IMR-90 (cell line): ENCODE data around the gene PIAS4. TPM values are rescaled to one million over a fixed set of nuclear protein-coding genes. Genes with fewer than 3 reads are reported as not detected.

Source experiments
- ATAC-seq: fragments of 200-7000 bp; cut with Tn5 transposase; 2 replicates; pipeline ENCODE4 v1.9.1; 2020; ENCODE audit warnings: low read depth, mild to moderate bottlenecking, moderate library complexity
- BruUV-seq: library from RNA; stranded (reverse); fragments of 400-500 nt; replicated peaks from 2 replicates; lab custom pipeline; 2021; lab: Mats Ljungman, UMichigan
- CTCF ChIA-PET: fragments of 300-600 bp; formaldehyde crosslinking; extraction: SDS; loops from one replicate; lab custom pipeline; 2021; ENCODE audit warnings: antibody characterized with exemption; lab: Yijun Ruan, JAX
- POLR2A ChIA-PET: fragments of 300-600 bp; sonication (Branson Sonifier 250); formaldehyde crosslinking; loops from one replicate; lab custom pipeline; 2022; ENCODE audit warnings: antibody characterized with exemption; ENCODE audit not compliant: unreplicated experiment; lab: Charles Lee
- DNase-seq: peaks from one replicate; pipeline ENCODE4 v3.0.0; 2013
- H2AFZ ChIP-seq: replicated peaks from 2 replicates; pipeline ENCODE3; 2013; ENCODE audit warnings: low read length, mild to moderate bottlenecking; ENCODE audit not compliant: poor library complexity
- H2AK5ac ChIP-seq: 2 replicates; pipeline ENCODE4 v1.6.1; 2013; ENCODE audit warnings: low read depth, low read length, inconsistent platforms
- H2AK9ac ChIP-seq: replicated peaks from 2 replicates; pipeline ENCODE3; 2013; ENCODE audit warnings: mild to moderate bottlenecking, low read depth, low read length, moderate library complexity; ENCODE audit not compliant: poor library complexity
- H2BK120ac ChIP-seq: 2 replicates; pipeline ENCODE4 v1.6.1; 2013; ENCODE audit warnings: low read depth, low read length, inconsistent platforms
- H2BK15ac ChIP-seq: 3 replicates; pipeline ENCODE4 v1.6.1; 2013; ENCODE audit warnings: low read depth, low read length, inconsistent platforms
- H2BK20ac ChIP-seq: 2 replicates; pipeline ENCODE4 v1.6.1; 2013; ENCODE audit warnings: low read depth, mild to moderate bottlenecking, inconsistent platforms, low read length, moderate library complexity
- H2BK5ac ChIP-seq: 2 replicates; pipeline ENCODE4 v1.6.1; 2013; ENCODE audit warnings: mild to moderate bottlenecking, low read depth, low read length, inconsistent platforms; ENCODE audit not compliant: poor library complexity, severe bottlenecking
- H3K14ac ChIP-seq: replicated peaks from 2 replicates; pipeline ENCODE4 v1.6.1; 2013; ENCODE audit warnings: low read depth, low read length, inconsistent platforms
- H3K18ac ChIP-seq: 2 replicates; pipeline ENCODE4 v1.6.1; 2013; ENCODE audit warnings: low read depth, low read length, control low read depth
- H3K23ac ChIP-seq: 2 replicates; pipeline ENCODE4 v1.6.1; 2013; ENCODE audit warnings: low read depth, low read length, inconsistent platforms
- H3K27ac ChIP-seq: 2 replicates; pipeline ENCODE4 v1.5.1; 2013; ENCODE audit warnings: mild to moderate bottlenecking, control low read depth, low read length; ENCODE audit not compliant: insufficient read depth
- H3K27me3 ChIP-seq: 2 replicates; pipeline ENCODE4 v1.6.1; 2013; ENCODE audit warnings: low read length; ENCODE audit not compliant: control insufficient read depth, insufficient read depth
- H3K36me3 ChIP-seq: 2 replicates; pipeline ENCODE4 v1.6.1; 2013; ENCODE audit warnings: low read length, mixed read lengths; ENCODE audit not compliant: control insufficient read depth, insufficient read depth
- H3K4ac ChIP-seq: 2 replicates; pipeline ENCODE4 v1.6.1; 2013; ENCODE audit warnings: low read depth, low read length, inconsistent platforms
- H3K4me1 ChIP-seq: 2 replicates; pipeline ENCODE4 v1.6.1; 2013; ENCODE audit warnings: low read length, mixed read lengths; ENCODE audit not compliant: control insufficient read depth, insufficient read depth
- H3K4me2 ChIP-seq: 2 replicates; pipeline ENCODE4 v1.6.1; 2013; ENCODE audit warnings: low read depth, mild to moderate bottlenecking, control low read depth, low read length, moderate library complexity
- H3K4me3 ChIP-seq: 2 replicates; pipeline ENCODE4 v1.5.1; 2013; ENCODE audit warnings: low read depth, mild to moderate bottlenecking, control low read depth, low read length, moderate library complexity; ENCODE audit not compliant: insufficient read depth
- H3K56ac ChIP-seq: 2 replicates; pipeline ENCODE4 v1.6.1; 2013; ENCODE audit warnings: low read length, inconsistent platforms; ENCODE audit not compliant: insufficient read depth; ENCODE audit errors: extremely low read depth
- H3K79me1 ChIP-seq, 2 experiments: 2 replicates each; pipeline ENCODE4 v1.6.1; 2013; ENCODE audit warnings: low read length in 2 of 2, inconsistent platforms in 1 of 2, low read depth in 1 of 2
- H3K9ac ChIP-seq: 2 replicates; pipeline ENCODE4 v1.6.1; 2013; ENCODE audit warnings: low read depth, low read length, control low read depth
- H3K9me1 ChIP-seq: 2 replicates; pipeline ENCODE4 v1.6.1; 2013; ENCODE audit warnings: low read length, inconsistent platforms; ENCODE audit not compliant: insufficient read depth
- H3K9me3 ChIP-seq: 2 replicates; pipeline ENCODE4 v1.6.1; 2013; ENCODE audit warnings: low read length; ENCODE audit not compliant: control insufficient read depth, insufficient read depth
- H4K20me1 ChIP-seq: 2 replicates; pipeline ENCODE4 v1.6.1; 2013; ENCODE audit warnings: low read length, inconsistent platforms; ENCODE audit not compliant: insufficient read depth
- H4K5ac ChIP-seq: 2 replicates; pipeline ENCODE4 v1.6.1; 2013; ENCODE audit warnings: mild to moderate bottlenecking, low read depth, low read length, control low read depth
- H4K8ac ChIP-seq, 2 experiments: 2 replicates each; pipeline ENCODE4 v1.6.1; 2013; ENCODE audit warnings: low read depth in 2 of 2, low read length in 2 of 2, control low read depth in 1 of 2, inconsistent platforms in 1 of 2
- H4K91ac ChIP-seq: 2 replicates; pipeline ENCODE4 v1.6.1; 2013; ENCODE audit warnings: low read depth, low read length, inconsistent platforms; ENCODE audit not compliant: insufficient read depth
- BHLHE40 ChIP-seq: fragments of 150-350 bp; IDR thresholded peaks from 2 replicates; pipeline ENCODE4 v1.6.1; 2016; ENCODE audit warnings: mild to moderate bottlenecking, low read depth, low read length
- CEBPB ChIP-seq: IDR thresholded peaks from 2 replicates; pipeline ENCODE4 v1.6.1; 2012; ENCODE audit warnings: low read depth, low read length, improper control_type of control experiment
- CHD1 ChIP-seq: IDR thresholded peaks from 2 replicates; pipeline ENCODE4 v1.6.1; 2012; ENCODE audit warnings: low read depth, low read length, improper control_type of control experiment
- ELK1 ChIP-seq: fragments of 150-350 bp; IDR thresholded peaks from 2 replicates; pipeline ENCODE4 v1.6.1; 2016; ENCODE audit warnings: low read depth, mild to moderate bottlenecking, low read length, moderate library complexity, borderline replicate concordance
- FOS ChIP-seq: fragments of 150-350 bp; IDR thresholded peaks from 2 replicates; pipeline ENCODE4 v1.6.1; 2016; ENCODE audit warnings: low read depth, low read length
- MAZ ChIP-seq: IDR thresholded peaks from 2 replicates; pipeline ENCODE4 v1.6.1; 2012; ENCODE audit warnings: low read depth, mild to moderate bottlenecking, low read length, improper control_type of control experiment, moderate library complexity, borderline replicate concordance
- MXI1 ChIP-seq: IDR thresholded peaks from 2 replicates; pipeline ENCODE4 v1.6.1; 2012; ENCODE audit warnings: low read depth, mild to moderate bottlenecking, low read length, moderate library complexity, borderline replicate concordance
- NFE2L2 ChIP-seq: fragments of 150-350 bp; IDR thresholded peaks from 2 replicates; pipeline ENCODE4 v1.6.1; 2016; ENCODE audit warnings: low read depth, mild to moderate bottlenecking, low read length
- RAD21 ChIP-seq: IDR thresholded peaks from 2 replicates; pipeline ENCODE4 v1.6.1; 2012; ENCODE audit warnings: low read length, improper control_type of control experiment
- USF2 ChIP-seq: fragments of 150-350 bp; IDR thresholded peaks from 2 replicates; pipeline ENCODE4 v1.6.1; 2017; ENCODE audit warnings: mild to moderate bottlenecking, antibody characterized with exemption, low read length, low read depth
- WGBS, 2 experiments: methylation state at CpG; one replicate each; pipeline versions ENCODE4 v1.1.5 to v1.1.7; 2013; ENCODE audit warnings: missing lambda C conversion rate in 2 of 2; ENCODE audit not compliant: insufficient read length in 1 of 2; ENCODE audit errors: extremely low coverage in 2 of 2; 5-methylcytosine and 5-hydroxymethylcytosine counted together
- dilution Hi-C: fragments of 300-500 bp; cut with HindIII; formaldehyde crosslinking; loops from one replicate; pipeline ENCODE4 v1.14.3; 2018; ENCODE audit warnings: low sequenced_read_pairs; ENCODE audit not compliant: unreplicated experiment
- in situ Hi-C: fragments of 300-500 bp; cut with MboI; formaldehyde crosslinking; loops from 3 replicates; pipeline ENCODE4 v1.14.3; 2019; ENCODE audit warnings: low sequenced_read_pairs, inconsistent platforms, mixed read lengths
- intact Hi-C: fragments of 100-400 bp; cut with micrococcal nuclease; formaldehyde crosslinking; loops from 2 replicates; pipeline ENCODE4 v1.10.0; 2022
- polyA plus RNA-seq, 3 experiments: library from polyadenylated mRNA; depleted of rRNA; stranded (reverse); fragments of >200 nt; gene quantifications; 2 replicates each; pipeline ENCODE4 v1.2.3, GENCODE V29; 2012; ENCODE audit warnings: low replicate concordance in 1 of 3
- total RNA-seq: library from RNA; depleted of rRNA; stranded (reverse); fragments of >200 nt; gene quantifications from 2 replicates; pipeline ENCODE4 v1.2.3, GENCODE V29; 2012
- TF ChIP-seq, protein P1 (sequence below): conservative IDR thresholded peaks from 2 replicates; pipeline ENCODE4 v1.5.1; 2012; ENCODE audit warnings: mild to moderate bottlenecking, low read depth, low read length, improper control_type of control experiment

Gene PIAS4
- total and polyA plus RNA-seq, 2 of the 4 experiments (the other 2 are of a cell fraction): 12.1 to 13.6 TPM

GRCh38 chr19:4075373-4075772 lies 67.8 kb downstream of the PIAS4 start:
- Histone ChIP-seq H3K23ac (no peak overlapping the region), H4K91ac (no peak overlapping the region), H2AK5ac (no peak overlapping the region), H3K27me3 (no peaks in the 10 kb centered on the region), H3K4ac (no peak overlapping the region), H3K9me3 (no peaks in the 10 kb centered on the region), H3K36me3 (no peaks in the 10 kb centered on the region), H2BK15ac (no peak overlapping the region), H3K4me1 (peaks cover 6% of the 10 kb centered on the region), H2AFZ (no peak overlapping the region), H3K14ac (no peak overlapping the region), H3K79me1 (no peaks in the 10 kb centered on the region), H3K18ac (no peak overlapping the region), H2BK120ac (no peak overlapping the region), H3K9ac (no peak overlapping the region), H4K5ac (no peak overlapping the region), H3K27ac (no peak overlapping the region), H4K20me1 (no peaks in the 10 kb centered on the region), H3K9me1 (peaks cover 3% of the 10 kb centered on the region), H4K8ac (no peak overlapping the region), H2BK20ac (no peak overlapping the region), H3K56ac (no peak overlapping the region), H3K4me3 (no peak overlapping the region), H3K4me2 (no peak overlapping the region), H2AK9ac (no peak overlapping the region), H2BK5ac (no peak overlapping the region)
- DNase-seq: no peak
- ChIA-PET CTCF (no interaction called here), POLR2A (no interaction called here)
- intact Hi-C loops: no loop called here
- no TSS peak for BruUV-seq
- dilution Hi-C loops: no loop called here
- no peak for ATAC-seq
- in situ Hi-C loops: no loop called here
- TF ChIP-seq, protein P1, sequence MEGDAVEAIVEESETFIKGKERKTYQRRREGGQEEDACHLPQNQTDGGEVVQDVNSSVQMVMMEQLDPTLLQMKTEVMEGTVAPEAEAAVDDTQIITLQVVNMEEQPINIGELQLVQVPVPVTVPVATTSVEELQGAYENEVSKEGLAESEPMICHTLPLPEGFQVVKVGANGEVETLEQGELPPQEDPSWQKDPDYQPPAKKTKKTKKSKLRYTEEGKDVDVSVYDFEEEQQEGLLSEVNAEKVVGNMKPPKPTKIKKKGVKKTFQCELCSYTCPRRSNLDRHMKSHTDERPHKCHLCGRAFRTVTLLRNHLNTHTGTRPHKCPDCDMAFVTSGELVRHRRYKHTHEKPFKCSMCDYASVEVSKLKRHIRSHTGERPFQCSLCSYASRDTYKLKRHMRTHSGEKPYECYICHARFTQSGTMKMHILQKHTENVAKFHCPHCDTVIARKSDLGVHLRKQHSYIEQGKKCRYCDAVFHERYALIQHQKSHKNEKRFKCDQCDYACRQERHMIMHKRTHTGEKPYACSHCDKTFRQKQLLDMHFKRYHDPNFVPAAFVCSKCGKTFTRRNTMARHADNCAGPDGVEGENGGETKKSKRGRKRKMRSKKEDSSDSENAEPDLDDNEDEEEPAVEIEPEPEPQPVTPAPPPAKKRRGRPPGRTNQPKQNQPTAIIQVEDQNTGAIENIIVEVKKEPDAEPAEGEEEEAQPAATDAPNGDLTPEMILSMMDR: no peak
- no peak for TF ChIP-seq ELK1
- TF ChIP-seq USF2: no peak
- no peak for TF ChIP-seq MXI1
- TF ChIP-seq CEBPB: no peak
- TF ChIP-seq NFE2L2: no peak
- no peak for TF ChIP-seq MAZ
- no peak for TF ChIP-seq RAD21
- no peak for TF ChIP-seq BHLHE40
- TF ChIP-seq FOS: no peak
- TF ChIP-seq CHD1: no peak
- 67% methylated on average over 1 of the region's 9 CpGs; no CpG with 5 or more reads in 1 of the 2 experiments for WGBS, 2 experiments
